HG02759 (cell line): ENCODE data around the gene FARS2.
A peak's percentile ranks its signal among the peaks of the same experiment; 100 is the strongest.

Experiments
- ATAC-seq: cut with Tn5 transposase; IDR thresholded peaks from one replicate; pipeline ENCODE4 v1.9.1; 2021; ENCODE audit warnings: mild to moderate bottlenecking, moderate library complexity; ENCODE audit not compliant: unreplicated experiment

Gene FARS2

GRCh38 chr6:5814116-5814515 lies 552.8 kb downstream of the FARS2 start:
- ATAC-seq, result peak; percentile 21

- ATAC-seq, result no peak
Observed at GRCh38 chr6:5814901-5815300, 553.6 kb downstream of the FARS2 start.

GRCh38 chr6:5817869-5818268 lies 556.6 kb downstream of the FARS2 start:
- ATAC-seq, result no peak

GRCh38 chr6:5818959-5819358 lies 557.6 kb downstream of the FARS2 start:
- ATAC-seq, result no peak
